Spinal cord (tissue), 10 donors: ENCODE measurements around the gene SETD2. TPM values are rescaled to one million over a fixed set of nuclear protein-coding genes. Genes with fewer than 3 reads are reported as not detected.

Experiments used
- DNase-seq, 6 donors: peaks; one replicate each; pipeline versions ENCODE4 v3.0.0 to v3.0.0-alpha.2; 2013 to 2015; ENCODE audit warnings: low spot score in 6 of 6, low read depth in 4 of 6
- H3K27ac ChIP-seq: one replicate; pipeline ENCODE4 v1.5.1; 2013; ENCODE audit warnings: low read depth, low read length, control low read depth
- H3K27me3 ChIP-seq: one replicate; pipeline ENCODE4 v1.6.1; 2013; ENCODE audit warnings: low read length; ENCODE audit not compliant: control insufficient read depth, insufficient read depth
- H3K36me3 ChIP-seq: one replicate; pipeline ENCODE4 v1.6.1; 2013; ENCODE audit warnings: low read length; ENCODE audit not compliant: control insufficient read depth, insufficient read depth
- H3K4me1 ChIP-seq: one replicate; pipeline ENCODE4 v1.6.1; 2013; ENCODE audit warnings: low read length; ENCODE audit not compliant: control insufficient read depth, insufficient read depth
- H3K4me3 ChIP-seq: one replicate; pipeline ENCODE4 v1.5.1; 2013; ENCODE audit warnings: low read depth, low read length, control low read depth
- H3K9me3 ChIP-seq: one replicate; pipeline ENCODE4 v1.6.1; 2013; ENCODE audit warnings: low read length; ENCODE audit not compliant: control insufficient read depth, insufficient read depth
- WGBS: methylation state at CpG from one replicate; pipeline ENCODE4 v1.1.5; 2013; ENCODE audit warnings: missing lambda C conversion rate; ENCODE audit not compliant: insufficient coverage; 5-methylcytosine and 5-hydroxymethylcytosine counted together
- polyA plus RNA-seq, 2 donors: library from polyadenylated mRNA; unstranded; fragments of 120-200 nt; gene quantifications; one replicate each; pipeline ENCODE4 v1.2.1, GENCODE V29; 2013; ENCODE audit not compliant: insufficient read length in 2 of 2
- total RNA-seq, 2 donors: library from RNA; depleted of rRNA in 1 of 2; stranded (reverse); fragments of 120-200 nt in 1 of 2; fragments of >200 nt in 1 of 2; gene quantifications; one replicate each; pipeline versions ENCODE4 v1.2.3 to v1.2.4, GENCODE V29; 2013 to 2014
- donor health status: healthy.

SETD2 gene
- total and polyA plus RNA-seq, 4 donors = 39.9 to 72.0 (median 51.0) TPM

- no peaks in the 10 kb centered on the region for H3K9me3 ChIP-seq
- H3K4me1 ChIP-seq = peaks cover 11% of the 10 kb centered on the region
- H3K4me3 ChIP-seq = no peak overlapping the region
- no peaks in the 10 kb centered on the region for H3K27me3 ChIP-seq
- no peak overlapping the region for H3K27ac ChIP-seq
- DNase-seq = no peak
- 94% methylated on average over 5 of the region's 5 CpGs for WGBS
- H3K36me3 ChIP-seq = peaks cover 34% of the 10 kb centered on the region
Observed at GRCh38 chr3:47010910-47011309, 153.0 kb downstream of the SETD2 start.

- Histone ChIP-seq H3K4me1 (peaks cover 11% of the 10 kb centered on the region), H3K36me3 (peaks cover 41% of the 10 kb centered on the region), H3K27ac (peak overlapping the region; percentile 82), H3K27me3 (no peaks in the 10 kb centered on the region), H3K4me3 (peak overlapping the region; percentile 69), H3K9me3 (no peaks in the 10 kb centered on the region)
- 58% methylated on average over 18 of the region's 23 CpGs for WGBS
- no peak for DNase-seq
Observed at GRCh38 chr3:47010111-47010712, 153.7 kb downstream of the SETD2 start.

GRCh38 chr3:47009225-47010110, 154.4 kb downstream of the SETD2 start:
- Histone ChIP-seq H3K4me1 (peaks cover 11% of the 10 kb centered on the region), H3K27me3 (no peaks in the 10 kb centered on the region), H3K4me3 (peak overlapping the region; percentile 69), H3K9me3 (no peaks in the 10 kb centered on the region), H3K27ac (peak overlapping the region; percentile 82), H3K36me3 (peaks cover 48% of the 10 kb centered on the region)
- DNase-seq = peak; percentile 44 to 97 (median 76)
- WGBS = under 1% methylated on average over 85 of the region's 85 CpGs

- Histone ChIP-seq H3K36me3 (peaks cover 55% of the 10 kb centered on the region), H3K27ac (no peak overlapping the region), H3K27me3 (no peaks in the 10 kb centered on the region), H3K4me1 (peaks cover 11% of the 10 kb centered on the region), H3K4me3 (peak overlapping the region; percentile 69), H3K9me3 (no peaks in the 10 kb centered on the region)
- 8% methylated on average over 21 of the region's 23 CpGs for WGBS
- no peak for DNase-seq
Observed at GRCh38 chr3:47008851-47009224, 155.1 kb downstream of the SETD2 start.

GRCh38 chr3:47008234-47008796, 155.6 kb downstream of the SETD2 start:
- no peak for DNase-seq
- Histone ChIP-seq H3K9me3 (no peaks in the 10 kb centered on the region), H3K27me3 (no peaks in the 10 kb centered on the region), H3K27ac (no peak overlapping the region), H3K4me3 (no peak overlapping the region), H3K4me1 (peaks cover 11% of the 10 kb centered on the region), H3K36me3 (peaks cover 58% of the 10 kb centered on the region)
- 97% methylated on average over 9 of the region's 13 CpGs for WGBS

- no peak overlapping the region for H3K4me3 ChIP-seq
- 92% methylated on average over 16 of the region's 16 CpGs for WGBS
- H3K9me3 ChIP-seq = no peaks in the 10 kb centered on the region
- peaks cover 59% of the 10 kb centered on the region for H3K36me3 ChIP-seq
- H3K4me1 ChIP-seq = peaks cover 11% of the 10 kb centered on the region
- DNase-seq = no peak
- H3K27me3 ChIP-seq = no peaks in the 10 kb centered on the region
- no peak overlapping the region for H3K27ac ChIP-seq
Observed at GRCh38 chr3:47007482-47008233, 156.3 kb downstream of the SETD2 start.

- Histone ChIP-seq H3K9me3 (no peaks in the 10 kb centered on the region), H3K27ac (no peak overlapping the region), H3K36me3 (peaks cover 61% of the 10 kb centered on the region), H3K27me3 (no peaks in the 10 kb centered on the region), H3K4me1 (peaks cover 11% of the 10 kb centered on the region), H3K4me3 (no peak overlapping the region)
- WGBS = 76% methylated on average over 2 of the region's 3 CpGs
- no peak for DNase-seq
Observed at GRCh38 chr3:47007001-47007400, 156.9 kb downstream of the SETD2 start.

- H3K27me3 ChIP-seq = no peaks in the 10 kb centered on the region
- peaks cover 69% of the 10 kb centered on the region for H3K36me3 ChIP-seq
- WGBS = 90% methylated on average over 4 of the region's 9 CpGs
- H3K4me3 ChIP-seq = no peak overlapping the region
- DNase-seq = no peak
- no peak overlapping the region for H3K27ac ChIP-seq
- H3K4me1 ChIP-seq = peaks cover 11% of the 10 kb centered on the region
- no peaks in the 10 kb centered on the region for H3K9me3 ChIP-seq
Observed at GRCh38 chr3:47006145-47006651, 157.7 kb downstream of the SETD2 start.
